ENCODE measurements around the gene FALEC. TPM values are rescaled to one million over a fixed set of nuclear protein-coding genes. Genes with fewer than 3 reads are reported as not detected.

FALEC gene
- polyA plus RNA-seq, 2 of the 4 experiments (the other 2 are of a cell fraction) = 0.36 to 0.80 TPM

GRCh38 chr1:150548632-150549495 lies 33.3 kb downstream of the FALEC start, which contains the start of gene ADAMTSL4 (continued):
- TF ChIP-seq HEYL (CRISPR knock-in tag; IDR thresholded peaks at IDR 0.05) (no peak), FOXS1 (CRISPR knock-in tag; IDR thresholded peaks at IDR 0.05) (no peak), NR3C1 (IDR thresholded peaks at IDR 0.05) (no peak)

DNA sequence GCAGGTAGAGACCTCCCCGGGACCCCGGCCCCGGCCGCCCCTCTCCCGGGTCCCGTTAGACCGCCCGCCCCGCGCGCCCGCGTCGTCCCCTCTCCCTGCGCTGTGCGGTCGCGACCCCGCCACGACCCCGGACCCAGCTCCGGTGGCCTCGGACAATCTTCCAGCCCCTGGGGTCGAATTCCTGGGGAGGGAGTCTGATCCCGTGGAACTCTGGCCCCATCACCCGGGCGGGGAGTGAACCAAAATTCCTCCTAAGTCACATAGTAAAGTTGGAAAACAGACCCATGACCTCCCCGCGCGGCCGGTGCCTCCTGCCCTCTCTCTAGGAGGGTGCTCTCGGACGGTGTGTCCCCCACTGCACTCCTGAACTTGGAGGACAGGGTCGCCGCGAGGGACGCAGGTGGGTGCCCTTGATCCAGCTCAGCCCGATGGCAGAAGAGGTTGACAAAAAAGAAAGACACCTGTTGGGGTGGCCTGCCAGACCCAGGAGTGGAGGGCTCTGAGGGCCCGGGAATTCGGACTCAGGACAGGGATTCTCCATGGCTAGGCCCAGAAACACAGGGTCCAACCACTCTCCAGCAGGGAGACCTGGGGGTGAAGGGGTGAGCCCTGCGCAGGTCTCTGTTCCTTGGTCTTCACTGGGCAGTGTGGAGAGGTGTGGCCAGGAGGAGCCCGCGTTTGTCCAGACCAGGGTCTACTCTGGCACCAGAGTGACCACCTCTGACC lies 34.1 kb downstream of the FALEC start:
- no peak for DNase-seq (ENCODE audit: low read depth in 1 of 2, low spot score in 1 of 2)
- no peaks in the 10 kb centered on the region for H3K9me3 ChIP-seq
- peak overlapping the region; percentile 78 for H3K4me2 ChIP-seq
- H3K4me1 ChIP-seq = peaks cover 17% of the 10 kb centered on the region
- no peak for FAIRE-seq
- H3K27ac ChIP-seq = peak overlapping the region; percentile 75 to 92
- POLR2A ChIA-PET = interaction anchor here (0.7 to 2.4 kb wide), 3 partner anchors 11 to 33 kb away, joined by 3 to 10 read pairs (median 3); partner anchors contain the start of gene MCL1
- TF ChIP-seq RAD21 (conservative IDR thresholded peaks at IDR 0.05 in 1 of 2, IDR thresholded peaks at IDR 0.05 in 1 of 2) (peak in 1 of 2 experiments; percentile 22; a peak in 1 of 5 replicates), HOXB13 (CRISPR knock-in tag; IDR thresholded peaks at IDR 0.05; ENCODE audit: low read depth) (no peak)
- CTCF ChIA-PET = interaction anchor here (0.5 to 6.1 kb wide), 6 partner anchors 11 to 263 kb away, joined by 3 to 102 read pairs (median 6); no protein-coding TSS in a partner anchor
- H3K4me3 ChIP-seq = peak overlapping the region; percentile 53
- ATAC-seq = peak; percentile 3 to 4; a peak in 4 of 6 replicates
- WGBS (ENCODE audit: missing lambda C conversion rate) = 57% methylated on average over 25 of the region's 43 CpGs

DNA sequence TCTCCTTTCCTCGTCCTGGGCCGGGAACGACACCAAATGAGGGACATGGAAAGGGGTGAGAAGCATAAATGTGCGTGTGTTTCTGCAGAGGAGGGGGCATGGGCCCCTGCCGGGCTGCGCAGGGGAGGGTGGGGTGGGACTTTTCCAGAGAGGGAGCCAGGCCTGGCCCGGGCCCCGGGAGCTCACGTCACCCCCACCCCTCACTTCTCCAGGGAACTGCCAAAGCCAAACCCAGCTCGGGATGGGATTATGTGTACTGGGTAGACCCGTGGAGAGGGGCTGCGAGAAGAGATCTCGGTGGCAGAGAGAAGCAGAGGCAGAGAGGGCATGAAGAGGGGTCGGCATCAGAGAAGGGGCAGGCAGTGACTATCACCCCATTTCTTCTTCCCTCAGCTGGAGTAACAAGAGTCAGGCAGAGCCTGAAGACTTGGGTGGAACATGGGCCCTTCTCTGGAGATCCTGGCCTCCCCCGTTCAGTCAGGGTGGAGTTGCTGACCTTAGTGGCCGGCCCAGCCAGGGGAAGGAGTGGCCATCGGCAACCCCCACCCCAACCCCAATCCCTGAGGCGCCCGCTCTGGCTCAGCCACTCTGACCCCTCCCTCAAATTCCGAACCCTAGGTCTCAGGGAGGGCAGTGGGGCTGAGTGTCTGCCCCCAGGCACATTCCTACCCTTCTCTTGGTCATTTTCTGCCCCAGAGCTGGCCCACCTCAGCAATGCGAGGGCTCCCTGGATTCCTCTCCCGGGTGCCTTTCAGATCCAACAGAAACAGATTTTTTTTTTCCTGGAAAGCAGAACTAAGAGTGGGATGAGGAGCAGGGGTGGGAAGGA lies 34.9 kb downstream of the FALEC start:
- peak in 1 of 2 experiments; percentile 3; a peak in 3 of 6 replicates for ATAC-seq
- no peak for DNase-seq (ENCODE audit: low read depth in 1 of 2, low spot score in 1 of 2)
- no peaks in the 10 kb centered on the region for H3K9me3 ChIP-seq
- 83% methylated on average over 19 of the region's 22 CpGs for WGBS (ENCODE audit: missing lambda C conversion rate)
- no peak for FAIRE-seq
- CTCF ChIA-PET = interaction anchor here (1.4 to 6.1 kb wide), 4 partner anchors 10 to 263 kb away, joined by 6 to 102 read pairs (median 20); no protein-coding TSS in a partner anchor
- no peak overlapping the region for H3K4me3 ChIP-seq
- peak overlapping the region in 1 of 2 experiments; percentile 92; a peak in 2 of 6 replicates for H3K27ac ChIP-seq
- H3K4me2 ChIP-seq = no peak overlapping the region
- peaks cover 17% of the 10 kb centered on the region for H3K4me1 ChIP-seq
- POLR2A ChIA-PET = interaction anchor here (1.1 to 2.4 kb wide), 2 partner anchors 10 to 29 kb away, joined by 3 to 10 read pairs; partner anchors contain the start of gene MCL1
- TF ChIP-seq KDM1A (IDR thresholded peaks at IDR 0.05; ENCODE audit: low read depth) (no peak), SMC3 (IDR thresholded peaks at IDR 0.05) (no peak), RAD21 (conservative IDR thresholded peaks at IDR 0.05 in 1 of 2, IDR thresholded peaks at IDR 0.05 in 1 of 2) (no peak), MAZ (IDR thresholded peaks at IDR 0.05; ENCODE audit: borderline replicate concordance, low read depth, low read length) (no peak), CEBPB (IDR thresholded peaks at IDR 0.05) (no peak), HEYL (CRISPR knock-in tag; IDR thresholded peaks at IDR 0.05) (no peak), ESRRA (IDR thresholded peaks at IDR 0.05; ENCODE audit: borderline replicate concordance, low read length) (no peak), ZNF302 (CRISPR knock-in tag; IDR thresholded peaks at IDR 0.05) (no peak), EP300 (IDR thresholded peaks at IDR 0.05) (no peak)

GRCh38 chr1:150551051-150551783 lies 35.7 kb downstream of the FALEC start:
- no peak overlapping the region for H3K4me2 ChIP-seq

More at GRCh38 chr1:150551051-150551783, 35.7 kb downstream of the FALEC start:
- ChIA-PET CTCF (interaction anchor here (1.3 to 6.1 kb wide), 4 partner anchors 9 to 34 kb away, joined by 3 to 102 read pairs (median 20); no protein-coding TSS in a partner anchor), POLR2A (interaction anchor here (0.6 to 2.4 kb wide), 5 partner anchors 10 to 99 kb away, joined by 3 to 10 read pairs (median 3); partner anchors contain the start of genes ENSA and MCL1)
- Histone ChIP-seq H3K4me1 (peaks cover 17% of the 10 kb centered on the region), H3K27ac (peak overlapping the region in 1 of 2 experiments; percentile 92; a peak in 3 of 6 replicates), H3K4me3 (no peak overlapping the region), H3K9me3 (no peaks in the 10 kb centered on the region)
- WGBS (ENCODE audit: missing lambda C conversion rate) = 97% methylated on average over 10 of the region's 11 CpGs
- ATAC-seq (no peak), DNase-seq (ENCODE audit: low read depth in 1 of 2, low spot score in 1 of 2) (no peak), FAIRE-seq (no peak)
- no peak for TF ChIP-seq SREBF2 (IDR thresholded peaks at IDR 0.05)
- no peak for TF ChIP-seq GATA3 (IDR thresholded peaks at IDR 0.05; ENCODE audit: borderline replicate concordance)
